Endothelial cell of hepatic sinusoid (primary cell): ENCODE data around the gene FAM8A1.

ENCODE experiments used
- in situ Hi-C: cut with HindIII; loops from 2 replicates; pipeline ENCODE4 v1.10.0; 2017; ENCODE audit warnings: low sequenced_read_pairs

Gene FAM8A1

GRCh38 chr6:17653198-17653882, 53.2 kb downstream of the FAM8A1 start:
- in situ Hi-C loops, result no loop called here

GRCh38 chr6:17656092-17656491, 56.0 kb downstream of the FAM8A1 start:
- in situ Hi-C loops, result no loop called here

GRCh38 chr6:17656644-17657043, 56.5 kb downstream of the FAM8A1 start:
- in situ Hi-C loops, result no loop called here
